HCT116 (cell line): ENCODE results near the gene CDH23. TPM values are rescaled to one million over a fixed set of nuclear protein-coding genes. Genes with fewer than 3 reads are reported as not detected.
A peak's percentile ranks its signal among the peaks of the same experiment; 100 is the strongest.

Experiments
- ATAC-seq: fragments of 200-7000 bp; cut with Tn5 transposase; 2 replicates; pipeline ENCODE4 v1.9.1; 2020; ENCODE audit warnings: mild to moderate bottlenecking, moderate library complexity
- BruUV-seq: library from RNA; stranded (reverse); fragments of 400-500 nt; replicated peaks from 2 replicates; lab custom pipeline; 2021; lab: Mats Ljungman, UMichigan
- CTCF ChIA-PET: fragments of 300-600 bp; sonication (Branson Sonifier 250); formaldehyde crosslinking; loops from one replicate; lab custom pipeline; 2021; ENCODE audit warnings: antibody characterized with exemption; lab: Charles Lee
- POLR2A ChIA-PET: fragments of 300-600, 350-600 bp; sonication (Branson Sonifier 250); formaldehyde crosslinking; loops from one replicate; lab custom pipeline; 2021; ENCODE audit warnings: antibody characterized with exemption; lab: Charles Lee
- RAD21 ChIA-PET, 2 experiments: fragments of 300-600 bp; sonication (Branson Sonifier 250); formaldehyde crosslinking; loops; one replicate each; lab custom pipeline; 2023; ENCODE audit warnings: low total read pairs in 2 of 2; ENCODE audit not compliant: uncharacterized antibody in 2 of 2, unreplicated experiment in 2 of 2, low non-redundant PET in 1 of 2; lab: Charles Lee
- DNase-seq: peaks from one replicate; pipeline ENCODE4 v3.0.0-alpha.2; 2010; ENCODE audit warnings: low read depth, low spot score
- H2AFZ ChIP-seq: fragments of 200-600 bp; shearing (Covaris generic), sonication (generic); 2 replicates; pipeline ENCODE4 v1.6.1; 2017; ENCODE audit warnings: low read depth, mixed run types, mixed read lengths, antibody characterized with exemption, low read length; ENCODE audit not compliant: poor library complexity, severe bottlenecking
- H3K27ac ChIP-seq: 2 replicates; pipeline ENCODE4 v1.5.1; 2012; ENCODE audit warnings: low read depth, low read length
- H3K27me3 ChIP-seq: fragments of 200-600 bp; sonication (generic); 2 replicates; pipeline ENCODE4 v1.6.1; 2016; ENCODE audit warnings: mixed run types, low read length, mixed read lengths; ENCODE audit not compliant: insufficient read depth
- H3K36me3 ChIP-seq, 2 experiments: fragments of 200-500 bp in 1 of 2; fragments of 200-600 bp in 1 of 2; sonication (Bioruptor generic) in 1 of 2; sonication (generic) in 1 of 2; 2 replicates each; pipeline versions ENCODE4 v1.5.1 to v1.6.1; 2014 to 2016; ENCODE audit warnings: low read length in 2 of 2, inconsistent platforms in 1 of 2, mixed read lengths in 1 of 2, mixed run types in 1 of 2; ENCODE audit not compliant: insufficient read depth in 2 of 2, control insufficient read depth in 1 of 2
- H3K4me1 ChIP-seq, 2 experiments: fragments of 200-600 bp in 1 of 2; sonication (generic) in 1 of 2; 2 replicates each; pipeline versions ENCODE4 v1.5.1 to v1.6.1; 2012 to 2017; ENCODE audit warnings: low read length in 2 of 2, inconsistent platforms in 1 of 2, mild to moderate bottlenecking in 1 of 2, mixed read lengths in 1 of 2, mixed run types in 1 of 2, moderate library complexity in 1 of 2; ENCODE audit not compliant: insufficient read depth in 2 of 2, control insufficient read depth in 1 of 2
- H3K4me2 ChIP-seq: fragments of 200-600 bp; sonication (generic); 2 replicates; pipeline ENCODE4 v1.6.1; 2017; ENCODE audit warnings: mixed run types, low read length, mixed read lengths
- H3K4me3 ChIP-seq, 2 experiments: fragments of 200-600 bp in 1 of 2; sonication (generic) in 1 of 2; replicated peaks in 1 of 2; 2 replicates each; pipeline ENCODE4 v1.5.1; 2011 to 2016; ENCODE audit warnings: low read length in 2 of 2, control low read depth in 1 of 2, low read depth in 1 of 2, mild to moderate bottlenecking in 1 of 2, mixed read lengths in 1 of 2, mixed run types in 1 of 2
- H3K79me2 ChIP-seq: fragments of 200-600 bp; sonication (generic); 2 replicates; pipeline ENCODE4 v1.6.1; 2017; ENCODE audit warnings: mild to moderate bottlenecking, mixed run types, low read length, moderate library complexity, mixed read lengths; ENCODE audit not compliant: insufficient read depth
- H3K9ac ChIP-seq: fragments of 200-600 bp; sonication (generic); 2 replicates; pipeline ENCODE4 v1.6.1; 2016; ENCODE audit warnings: low read length, mixed read lengths
- H3K9me2 ChIP-seq: fragments of 200-600 bp; sonication (generic), shearing (Covaris generic); 2 replicates; pipeline ENCODE4 v1.6.1; 2017; ENCODE audit warnings: mixed run types, mild to moderate bottlenecking, moderate library complexity; ENCODE audit not compliant: insufficient read depth
- H3K9me3 ChIP-seq, 2 experiments: fragments of 200-500 bp in 1 of 2; fragments of 200-600 bp in 1 of 2; sonication (Bioruptor generic) in 1 of 2; sonication (generic) in 1 of 2; 2 replicates each; pipeline ENCODE4 v1.6.1; 2014 to 2017; ENCODE audit warnings: low read length in 2 of 2, mixed read lengths in 2 of 2, inconsistent platforms in 1 of 2, low read depth in 1 of 2, mild to moderate bottlenecking in 1 of 2, mixed run types in 1 of 2, moderate library complexity in 1 of 2; ENCODE audit not compliant: control insufficient read depth in 1 of 2, insufficient read depth in 1 of 2
- H4K20me1 ChIP-seq: fragments of 200-600 bp; sonication (generic), shearing (Covaris generic); 2 replicates; pipeline ENCODE4 v1.6.1; 2017; ENCODE audit warnings: mixed run types, mild to moderate bottlenecking, moderate library complexity; ENCODE audit not compliant: insufficient read depth
- CBX3 ChIP-seq: IDR thresholded peaks from 2 replicates; pipeline ENCODE4 v1.6.1; 2012; ENCODE audit warnings: low read depth
- CTCF ChIP-seq, 3 experiments: fragments of 200-600 bp in 1 of 3; sonication (generic) in 1 of 3; IDR thresholded peaks in 2 of 3; conservative IDR thresholded peaks in 1 of 3; 2 replicates each; pipeline ENCODE4 v1.5.1; 2012 to 2017; ENCODE audit warnings: low read depth in 2 of 3, low read length in 2 of 3, antibody characterized with exemption in 1 of 3, borderline replicate concordance in 1 of 3, control low read depth in 1 of 3, mild to moderate bottlenecking in 1 of 3, mixed read lengths in 1 of 3, mixed run types in 1 of 3, moderate library complexity in 1 of 3; ENCODE audit not compliant: insufficient read depth in 1 of 3
- EGR1 ChIP-seq: IDR thresholded peaks from 2 replicates; pipeline ENCODE4 v1.6.1; 2012; ENCODE audit warnings: low read depth
- ELF1 ChIP-seq: IDR thresholded peaks from 2 replicates; pipeline ENCODE4 v1.6.1; 2012; ENCODE audit warnings: low read depth, borderline replicate concordance
- JUND ChIP-seq: IDR thresholded peaks from 2 replicates; pipeline ENCODE4 v1.6.1; 2012
- RAD21 ChIP-seq: IDR thresholded peaks from 2 replicates; pipeline ENCODE4 v1.6.1; 2012; ENCODE audit warnings: low read depth, mild to moderate bottlenecking
- SIN3A ChIP-seq: IDR thresholded peaks from 2 replicates; pipeline ENCODE4 v1.6.1; 2012; ENCODE audit warnings: low read depth
- SRF ChIP-seq: IDR thresholded peaks from 2 replicates; pipeline ENCODE4 v1.6.1; 2012; ENCODE audit warnings: low read depth
- TCF7L2 ChIP-seq: IDR thresholded peaks from 2 replicates; pipeline ENCODE4 v1.7.0; 2011; ENCODE audit warnings: borderline replicate concordance, inconsistent platforms; ENCODE audit not compliant: insufficient read depth, insufficient read length; ENCODE audit errors: extremely low read depth
- ZFX ChIP-seq: fragments of 450-650 bp; IDR thresholded peaks from 2 replicates; pipeline ENCODE4 v1.6.1; 2017
- intact Hi-C: fragments of 100-400 bp; cut with micrococcal nuclease; formaldehyde crosslinking; loops from 2 replicates; pipeline ENCODE4 v1.10.0; 2022
- total RNA-seq: library from RNA; stranded (reverse); gene quantifications from one replicate; pipeline ENCODE4 v1.2.1, GENCODE V29; 2021; ENCODE audit not compliant: unreplicated experiment
- TF ChIP-seq, protein P1 (sequence below): IDR thresholded peaks from 2 replicates; pipeline ENCODE4 v1.6.1; 2012
- TF ChIP-seq, protein P2 (sequence below): IDR thresholded peaks from 2 replicates; pipeline ENCODE4 v1.6.1; 2012

Gene CDH23
- total RNA-seq, 1 experiment from 2014 or later: not detected

DNA sequence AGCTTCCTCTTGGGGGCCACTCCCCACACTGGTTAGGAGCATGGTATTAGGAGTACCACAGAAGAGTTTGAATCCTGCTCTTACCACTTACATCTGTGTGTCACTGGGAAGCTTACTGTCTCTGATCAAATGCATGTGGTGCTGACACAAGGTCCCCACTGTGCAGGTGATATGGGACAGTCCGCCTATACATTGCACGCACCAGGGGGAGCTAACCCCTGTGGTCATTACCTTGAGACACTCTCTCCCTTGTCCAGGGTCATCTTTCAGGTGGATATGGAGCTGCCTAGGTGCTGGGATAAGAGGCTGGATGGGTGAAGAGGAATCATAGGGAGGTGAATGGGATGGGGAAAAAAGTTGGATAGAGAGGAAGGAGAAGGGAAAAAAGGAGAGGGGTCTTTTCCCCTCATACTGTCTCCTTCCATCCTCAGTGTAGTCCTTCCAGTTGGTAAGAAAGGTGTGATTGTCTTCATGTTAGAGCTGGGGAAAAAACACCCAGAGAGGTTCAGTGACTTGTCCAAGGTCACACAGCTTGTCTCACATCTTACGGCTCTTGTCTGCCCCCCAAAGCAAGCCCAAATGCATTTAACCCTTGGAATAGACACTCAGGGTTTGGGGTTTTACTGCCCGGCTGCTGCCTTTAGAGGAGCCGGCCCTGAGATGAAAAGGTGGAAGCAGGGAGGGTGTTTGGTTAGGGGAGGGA lies 125.9 kb downstream of the CDH23 start:
- Histone ChIP-seq H2AFZ (no peak overlapping the region), H3K27me3 (no peaks in the 10 kb centered on the region), H3K9ac (no peak overlapping the region), H3K9me3 (no peaks in the 10 kb centered on the region), H3K36me3 (no peaks in the 10 kb centered on the region), H3K4me3 (no peak overlapping the region), H3K9me2 (no peaks in the 10 kb centered on the region), H3K79me2 (no peaks in the 10 kb centered on the region)
- no TSS peak for BruUV-seq
- intact Hi-C loops: no loop called here
- TF ChIP-seq RAD21 (peak; percentile 19; the same call in 1 of the 2 replicates), TCF7L2 (no peak), ELF1 (no peak), CTCF (IDR thresholded peaks at IDR 0.05 in 2 of 3, conservative IDR thresholded peaks at IDR 0.05 in 1 of 3; ENCODE audit: borderline replicate concordance in 1 of 3, insufficient read depth in 1 of 3, low read depth in 2 of 3, low read length in 2 of 3) (peak; percentile 8 to 48 (median 31); a peak in 3 of 6 replicates), SIN3A (no peak), EGR1 (no peak)
- TF ChIP-seq, all 23 proteins: peak for 2
- Histone ChIP-seq H3K27ac (no peak overlapping the region), H3K4me2 (no peak overlapping the region), H3K4me1 (no peaks in the 10 kb centered on the region), H4K20me1 (no peaks in the 10 kb centered on the region)
- RAD21 ChIA-PET: no interaction called here
- DNase-seq (no peak), ATAC-seq (peak; percentile 81)
- POLR2A ChIA-PET: no interaction called here
- CTCF ChIA-PET: interaction anchor here (1.0 to 1.5 kb wide), 4 partner anchors 9 to 209 kb away, joined by 3 to 7 read pairs (median 3); no protein-coding TSS in a partner anchor

GRCh38 chr10:71523756-71524155 lies 127.0 kb downstream of the CDH23 start:
- Histone ChIP-seq H2AFZ (no peak overlapping the region), H3K4me3 (no peak overlapping the region), H3K4me1 (no peaks in the 10 kb centered on the region), H3K4me2 (no peak overlapping the region), H4K20me1 (no peaks in the 10 kb centered on the region), H3K27ac (no peak overlapping the region), H3K36me3 (no peaks in the 10 kb centered on the region), H3K9me3 (no peaks in the 10 kb centered on the region), H3K9me2 (no peaks in the 10 kb centered on the region), H3K27me3 (no peaks in the 10 kb centered on the region), H3K79me2 (no peaks in the 10 kb centered on the region), H3K9ac (no peak overlapping the region)
- no TSS peak for BruUV-seq
- DNase-seq (no peak), ATAC-seq (no peak)
- intact Hi-C loops: no loop called here
- CTCF ChIA-PET: no interaction called here
- RAD21 ChIA-PET: no interaction called here
- POLR2A ChIA-PET: no interaction called here
- TF ChIP-seq, protein P1, sequence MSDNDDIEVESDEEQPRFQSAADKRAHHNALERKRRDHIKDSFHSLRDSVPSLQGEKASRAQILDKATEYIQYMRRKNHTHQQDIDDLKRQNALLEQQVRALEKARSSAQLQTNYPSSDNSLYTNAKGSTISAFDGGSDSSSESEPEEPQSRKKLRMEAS: no peak
- no peak for TF ChIP-seq SRF
- TF ChIP-seq, protein P2, sequence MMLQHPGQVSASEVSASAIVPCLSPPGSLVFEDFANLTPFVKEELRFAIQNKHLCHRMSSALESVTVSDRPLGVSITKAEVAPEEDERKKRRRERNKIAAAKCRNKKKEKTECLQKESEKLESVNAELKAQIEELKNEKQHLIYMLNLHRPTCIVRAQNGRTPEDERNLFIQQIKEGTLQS: no peak
- no peak for TF ChIP-seq CTCF (IDR thresholded peaks at IDR 0.05 in 2 of 3, conservative IDR thresholded peaks at IDR 0.05 in 1 of 3; ENCODE audit: borderline replicate concordance in 1 of 3, insufficient read depth in 1 of 3, low read depth in 2 of 3, low read length in 2 of 3)
- no peak for TF ChIP-seq CBX3
- no peak for TF ChIP-seq JUND
- no peak for TF ChIP-seq RAD21
- TF ChIP-seq ZFX: no peak
